ENCODE measurements around the gene KRTAP5-1. TPM values are rescaled to one million over a fixed set of nuclear protein-coding genes. Genes with fewer than 3 reads are reported as not detected.
A peak's percentile ranks its signal among the peaks of the same experiment; 100 is the strongest.

KRTAP5-1 gene
- total RNA-seq, 1 donor from 2014 or later, result not detected

DNA sequence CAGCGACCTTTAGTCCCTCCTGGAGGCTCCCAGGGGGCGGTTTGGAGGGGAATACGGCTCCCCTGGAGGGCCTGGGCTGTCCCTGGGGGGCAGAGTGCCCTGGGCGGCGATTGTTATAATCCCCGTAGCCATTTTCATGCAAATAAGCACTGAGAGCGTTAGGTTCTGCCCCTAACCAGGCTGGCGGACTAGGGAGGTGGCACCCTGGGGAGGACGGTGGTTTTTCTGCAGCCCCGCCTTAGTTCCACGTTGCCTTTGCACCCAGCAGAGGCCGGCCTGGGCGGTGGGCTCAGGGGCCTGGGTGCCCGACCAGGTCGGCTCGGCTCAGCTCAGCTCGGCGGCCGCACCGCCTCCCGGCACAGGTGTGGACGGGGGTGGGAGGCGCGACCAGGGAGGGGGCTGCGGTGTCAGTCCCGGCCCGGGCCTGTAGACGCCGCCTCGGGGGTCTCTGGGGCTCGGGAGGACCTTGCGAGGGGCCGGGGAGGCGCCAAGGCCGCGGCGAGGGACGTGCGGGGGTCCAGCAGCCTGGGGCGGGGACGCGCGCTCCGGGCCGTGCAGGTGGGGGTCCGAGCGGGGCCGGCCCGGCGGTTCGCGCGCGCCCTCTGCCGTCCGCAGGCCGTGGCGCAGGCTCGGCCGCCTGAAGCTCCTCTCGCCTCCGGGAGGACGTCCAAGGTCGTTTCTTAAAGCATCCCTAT is 10.7 kb downstream of the KRTAP5-1 start:
- H3K27me3 Mint-ChIP-seq, result peaks cover 24% of the 10 kb centered on the region

DNA sequence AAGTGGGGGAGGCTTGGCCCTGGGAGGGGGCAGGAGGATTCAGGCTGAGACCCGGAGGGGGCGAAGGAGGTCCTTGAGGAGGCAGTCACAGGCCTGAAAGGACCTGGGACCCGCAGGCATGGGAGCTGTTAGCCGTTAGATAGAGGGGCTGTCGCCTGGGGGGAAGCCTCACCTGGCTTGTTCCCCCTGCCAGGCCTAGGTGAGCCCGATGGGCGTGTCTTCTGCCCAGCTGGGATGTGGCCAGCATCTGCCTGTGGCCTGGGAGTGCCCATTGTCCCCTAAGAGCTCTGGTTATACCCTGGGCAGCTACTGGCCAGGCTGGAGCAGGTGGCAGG is 11.2 kb downstream of the KRTAP5-1 start:
- TF ChIP-seq, protein P1, sequence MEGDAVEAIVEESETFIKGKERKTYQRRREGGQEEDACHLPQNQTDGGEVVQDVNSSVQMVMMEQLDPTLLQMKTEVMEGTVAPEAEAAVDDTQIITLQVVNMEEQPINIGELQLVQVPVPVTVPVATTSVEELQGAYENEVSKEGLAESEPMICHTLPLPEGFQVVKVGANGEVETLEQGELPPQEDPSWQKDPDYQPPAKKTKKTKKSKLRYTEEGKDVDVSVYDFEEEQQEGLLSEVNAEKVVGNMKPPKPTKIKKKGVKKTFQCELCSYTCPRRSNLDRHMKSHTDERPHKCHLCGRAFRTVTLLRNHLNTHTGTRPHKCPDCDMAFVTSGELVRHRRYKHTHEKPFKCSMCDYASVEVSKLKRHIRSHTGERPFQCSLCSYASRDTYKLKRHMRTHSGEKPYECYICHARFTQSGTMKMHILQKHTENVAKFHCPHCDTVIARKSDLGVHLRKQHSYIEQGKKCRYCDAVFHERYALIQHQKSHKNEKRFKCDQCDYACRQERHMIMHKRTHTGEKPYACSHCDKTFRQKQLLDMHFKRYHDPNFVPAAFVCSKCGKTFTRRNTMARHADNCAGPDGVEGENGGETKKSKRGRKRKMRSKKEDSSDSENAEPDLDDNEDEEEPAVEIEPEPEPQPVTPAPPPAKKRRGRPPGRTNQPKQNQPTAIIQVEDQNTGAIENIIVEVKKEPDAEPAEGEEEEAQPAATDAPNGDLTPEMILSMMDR (IDR thresholded peaks at IDR 0.05; ENCODE audit: unreplicated experiment), result no peak
- H3K27ac Mint-ChIP-seq, result peak overlapping the region; percentile 82
- H3K4me1 Mint-ChIP-seq (ENCODE audit: low read depth), result no peaks in the 10 kb centered on the region
- peaks cover 9% of the 10 kb centered on the region for H3K9me3 Mint-ChIP-seq (ENCODE audit: low read depth)
- H3K4me3 Mint-ChIP-seq (ENCODE audit: low read depth), result peak overlapping the region; percentile 73
- H3K27me3 Mint-ChIP-seq, result peaks cover 27% of the 10 kb centered on the region
- peaks cover 7% of the 10 kb centered on the region for H3K36me3 Mint-ChIP-seq (ENCODE audit: insufficient read depth)
- no peak for DNase-seq (ENCODE audit: low spot score, unreplicated experiment)

More for the DNA sequence above, 10.7 kb downstream of the KRTAP5-1 start:
- DNase-seq (ENCODE audit: low spot score, unreplicated experiment), result peak; percentile 62
- H3K27ac Mint-ChIP-seq, result no peak overlapping the region
- H3K4me1 Mint-ChIP-seq (ENCODE audit: low read depth), result no peaks in the 10 kb centered on the region
- TF ChIP-seq, protein P1 (IDR thresholded peaks at IDR 0.05; ENCODE audit: unreplicated experiment), result peak; percentile 92
- peaks cover 11% of the 10 kb centered on the region for H3K36me3 Mint-ChIP-seq (ENCODE audit: insufficient read depth)
- peaks cover 12% of the 10 kb centered on the region for H3K9me3 Mint-ChIP-seq (ENCODE audit: low read depth)
- peak overlapping the region; percentile 73 for H3K4me3 Mint-ChIP-seq (ENCODE audit: low read depth)

GRCh38 chr11:1573077-1573902 is 11.8 kb downstream of the KRTAP5-1 start:
- peaks cover 3% of the 10 kb centered on the region for H3K36me3 Mint-ChIP-seq (ENCODE audit: insufficient read depth)
- DNase-seq (ENCODE audit: low spot score, unreplicated experiment), result no peak
- no peaks in the 10 kb centered on the region for H3K4me1 Mint-ChIP-seq (ENCODE audit: low read depth)
- peaks cover 3% of the 10 kb centered on the region for H3K9me3 Mint-ChIP-seq (ENCODE audit: low read depth)
- H3K4me3 Mint-ChIP-seq (ENCODE audit: low read depth), result peak overlapping the region; percentile 73
- TF ChIP-seq, protein P1 (IDR thresholded peaks at IDR 0.05; ENCODE audit: unreplicated experiment), result no peak
- H3K27ac Mint-ChIP-seq, result peak overlapping the region; percentile 82
- peaks cover 26% of the 10 kb centered on the region for H3K27me3 Mint-ChIP-seq

DNA sequence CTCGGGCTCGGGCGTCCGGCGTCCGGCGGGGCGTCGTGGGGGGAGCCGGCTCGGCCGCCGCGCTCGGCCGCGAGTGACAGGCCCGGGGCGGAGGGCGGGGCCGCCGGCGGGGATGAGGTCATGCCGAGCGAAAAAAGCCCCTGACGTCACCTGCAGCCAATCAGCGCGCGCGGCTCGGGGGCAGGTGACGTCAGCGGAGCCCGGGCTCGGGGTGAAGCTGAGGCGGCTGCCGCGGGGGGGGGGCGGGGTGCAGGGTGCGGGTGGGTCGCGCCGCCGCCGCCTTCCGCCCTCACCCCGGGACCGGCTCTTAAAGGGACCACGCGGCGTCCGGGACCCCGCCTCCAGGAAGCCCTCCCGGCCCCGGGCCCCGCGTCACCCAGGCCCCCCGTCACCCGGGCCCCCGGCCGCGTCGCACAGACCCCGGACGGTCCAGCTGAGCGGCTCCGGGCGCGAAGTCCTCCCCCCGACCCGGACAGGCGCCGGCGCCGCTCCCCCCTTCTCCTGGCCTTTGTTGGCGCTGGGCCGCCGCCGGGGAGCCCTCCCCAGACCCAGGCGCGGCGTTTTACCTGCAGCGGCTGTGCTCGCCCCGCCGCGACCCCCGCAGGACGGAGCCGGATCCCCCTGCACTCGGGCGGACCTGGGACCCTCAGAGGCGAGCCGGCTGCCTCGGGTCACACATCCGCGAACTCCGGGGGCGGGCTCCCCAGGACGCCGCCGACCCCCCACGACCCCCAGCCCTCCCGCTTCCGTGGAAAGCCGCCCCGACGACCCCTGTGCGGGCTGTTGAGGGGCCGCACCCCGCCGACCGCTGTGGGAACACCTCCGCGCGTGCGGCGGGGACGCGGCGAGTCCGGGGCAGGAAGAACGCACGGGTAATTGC is 12.6 kb downstream of the KRTAP5-1 start, which contains the start of gene DUSP8:
DUSP8 (minus strand) TSS at position 75 of the 880 bp plus-strand sequence. CDS start 6,445 bp downstream, outside the sequence.
- H3K4me1 Mint-ChIP-seq (ENCODE audit: low read depth), result peaks cover 1% of the 10 kb centered on the region
- H3K4me3 Mint-ChIP-seq (ENCODE audit: low read depth), result peak within 1 kb of the TSS; percentile 73
- TF ChIP-seq, protein P1 (IDR thresholded peaks at IDR 0.05; ENCODE audit: unreplicated experiment), result no peak
- H3K9me3 Mint-ChIP-seq (ENCODE audit: low read depth), result no peaks in the 10 kb centered on the region
- peak; percentile 87 for DNase-seq (ENCODE audit: low spot score, unreplicated experiment)
- no peaks in the 10 kb centered on the region for H3K36me3 Mint-ChIP-seq (ENCODE audit: insufficient read depth)
- H3K27ac Mint-ChIP-seq, result peak within 1 kb of the TSS; percentile 10
- H3K27me3 Mint-ChIP-seq, result peaks cover 24% of the 10 kb centered on the region

Measured in progenitor cell of endocrine pancreas (in vitro differentiated cells).